Tibial artery (tissue), 4 donors: ENCODE measurements around the gene TEX2.

Experiments
- DNase-seq, 2 donors: peaks; one replicate each; pipeline ENCODE4 v3.0.0-alpha.2; 2019
- H3K27ac ChIP-seq, 2 donors: fragments of 200-600 bp; sonication (generic) in 1 of 2; 1 replicate in 1 of 2; 2 replicates in 1 of 2; pipeline ENCODE4 v1.5.1; 2018 to 2019; ENCODE audit warnings: mild to moderate bottlenecking in 1 of 2
- H3K27me3 ChIP-seq, 2 donors: fragments of 200-600 bp; sonication (generic) in 1 of 2; one replicate each; pipeline versions ENCODE4 v1.5.1 to v1.6.0; 2016 to 2019
- H3K36me3 ChIP-seq, 3 donors: fragments of 200-600 bp; sonication (generic) in 2 of 3; one replicate each; pipeline ENCODE4 v1.5.1; 2016 to 2019; ENCODE audit warnings: mild to moderate bottlenecking in 2 of 3
- H3K4me1 ChIP-seq, 4 donors: fragments of 200-600 bp; sonication (generic) in 2 of 4; 1 replicate in 3 of 4; 2 replicates in 1 of 4; pipeline ENCODE4 v1.5.1; 2016 to 2019
- H3K4me3 ChIP-seq, 2 donors: fragments of 200-600 bp; sonication (generic) in 1 of 2; 1 replicate in 1 of 2; 2 replicates in 1 of 2; pipeline ENCODE4 v1.5.1; 2018 to 2019; ENCODE audit warnings: mild to moderate bottlenecking in 2 of 2
- H3K9me3 ChIP-seq, 3 donors: fragments of 200-600 bp; sonication (generic) in 1 of 3; one replicate each; pipeline ENCODE4 v1.5.1; 2016 to 2019
- intact Hi-C: fragments of 100-400 bp; cut with DNase I; formaldehyde crosslinking; loops from one replicate; pipeline ENCODE4 v1.15.0; 2023; ENCODE audit warnings: low total_unique reads
- TF ChIP-seq, protein P1 (sequence below), 2 experiments: fragments of 200-600 bp in 1 of 2; fragments of 450-650 bp in 1 of 2; IDR thresholded peaks; one replicate each; pipeline ENCODE4 v1.5.1; 2017 to 2019; ENCODE audit warnings: antibody characterized with exemption in 2 of 2, mild to moderate bottlenecking in 1 of 2, moderate library complexity in 1 of 2

The TEX2 gene

DNA sequence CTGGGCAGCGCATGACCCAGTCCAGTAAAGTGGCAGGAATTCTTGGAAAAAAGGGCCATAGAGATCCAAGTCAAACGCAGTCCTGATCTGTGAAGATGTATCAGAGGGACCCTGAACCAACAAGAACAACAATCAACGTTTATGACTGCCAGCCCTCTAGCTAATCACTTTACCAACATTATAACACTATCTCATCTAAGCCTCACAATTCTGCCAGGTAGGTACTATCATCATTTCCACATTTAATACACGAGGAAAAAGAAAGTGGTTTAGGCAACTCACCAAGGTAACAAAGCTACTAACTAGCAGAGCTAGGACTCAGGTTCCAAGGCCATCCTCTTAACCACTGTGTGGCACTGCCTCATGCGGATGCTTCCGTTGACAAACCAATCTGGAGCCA, 28.1 kb downstream of the TEX2 start:
- TF ChIP-seq, protein P1, sequence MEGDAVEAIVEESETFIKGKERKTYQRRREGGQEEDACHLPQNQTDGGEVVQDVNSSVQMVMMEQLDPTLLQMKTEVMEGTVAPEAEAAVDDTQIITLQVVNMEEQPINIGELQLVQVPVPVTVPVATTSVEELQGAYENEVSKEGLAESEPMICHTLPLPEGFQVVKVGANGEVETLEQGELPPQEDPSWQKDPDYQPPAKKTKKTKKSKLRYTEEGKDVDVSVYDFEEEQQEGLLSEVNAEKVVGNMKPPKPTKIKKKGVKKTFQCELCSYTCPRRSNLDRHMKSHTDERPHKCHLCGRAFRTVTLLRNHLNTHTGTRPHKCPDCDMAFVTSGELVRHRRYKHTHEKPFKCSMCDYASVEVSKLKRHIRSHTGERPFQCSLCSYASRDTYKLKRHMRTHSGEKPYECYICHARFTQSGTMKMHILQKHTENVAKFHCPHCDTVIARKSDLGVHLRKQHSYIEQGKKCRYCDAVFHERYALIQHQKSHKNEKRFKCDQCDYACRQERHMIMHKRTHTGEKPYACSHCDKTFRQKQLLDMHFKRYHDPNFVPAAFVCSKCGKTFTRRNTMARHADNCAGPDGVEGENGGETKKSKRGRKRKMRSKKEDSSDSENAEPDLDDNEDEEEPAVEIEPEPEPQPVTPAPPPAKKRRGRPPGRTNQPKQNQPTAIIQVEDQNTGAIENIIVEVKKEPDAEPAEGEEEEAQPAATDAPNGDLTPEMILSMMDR (IDR thresholded peaks at IDR 0.05): no peak
- Histone ChIP-seq H3K4me1 (peaks cover 0 to 28% (median 19%) of the 10 kb centered on the region in 4 donors), H3K4me3 (no peak overlapping the region), H3K27ac (no peak overlapping the region), H3K9me3 (no peaks in the 10 kb centered on the region), H3K36me3 (no peaks in the 10 kb centered on the region), H3K27me3 (no peaks in the 10 kb centered on the region)
- intact Hi-C loops: no loop called here
- DNase-seq: no peak

DNA sequence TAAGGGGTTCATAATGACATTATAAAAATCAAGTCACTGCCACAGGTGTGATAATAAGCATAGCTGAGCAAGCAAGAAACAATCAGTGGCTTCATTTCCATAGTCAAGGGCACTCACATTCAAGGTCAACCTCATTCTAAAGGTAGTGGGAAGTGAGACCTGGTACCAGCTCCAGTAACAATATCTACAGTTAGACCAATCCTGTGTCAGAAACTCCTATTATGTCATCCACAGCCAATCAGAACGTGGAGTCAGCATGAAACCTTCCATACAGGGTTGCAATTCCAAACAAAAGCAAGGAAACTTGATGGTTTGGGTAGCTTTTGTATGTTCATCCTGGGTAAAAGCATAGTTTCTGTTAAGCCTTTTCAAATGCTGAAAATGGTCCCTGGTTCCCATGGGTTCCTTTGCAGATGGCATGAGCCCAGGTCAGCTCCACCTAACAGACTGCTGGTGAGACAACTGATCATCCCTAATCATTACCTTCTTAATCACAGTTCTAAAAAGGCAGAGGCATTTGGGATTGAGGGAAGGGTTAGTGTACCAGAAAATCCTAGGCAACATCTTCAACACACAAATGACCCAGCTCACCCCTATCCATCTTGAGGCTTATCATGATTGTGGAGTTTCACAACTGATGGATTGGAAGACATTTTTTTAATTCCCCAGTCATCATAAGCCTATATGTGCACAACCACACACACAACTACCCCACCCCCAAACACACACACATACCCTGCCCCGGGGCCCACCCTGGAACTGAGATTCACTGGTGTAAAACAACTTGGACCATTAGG, 30.4 kb downstream of the TEX2 start:
- H3K4me1 ChIP-seq: peaks cover 0 to 25% (median 21%) of the 10 kb centered on the region in 4 donors
- H3K36me3 ChIP-seq: no peaks in the 10 kb centered on the region
- no peak overlapping the region for H3K27ac ChIP-seq
- no peak overlapping the region for H3K4me3 ChIP-seq
- intact Hi-C loops: no loop called here
- no peaks in the 10 kb centered on the region for H3K9me3 ChIP-seq
- DNase-seq: no peak
- TF ChIP-seq, protein P1 (IDR thresholded peaks at IDR 0.05): no peak
- H3K27me3 ChIP-seq: no peaks in the 10 kb centered on the region

DNA sequence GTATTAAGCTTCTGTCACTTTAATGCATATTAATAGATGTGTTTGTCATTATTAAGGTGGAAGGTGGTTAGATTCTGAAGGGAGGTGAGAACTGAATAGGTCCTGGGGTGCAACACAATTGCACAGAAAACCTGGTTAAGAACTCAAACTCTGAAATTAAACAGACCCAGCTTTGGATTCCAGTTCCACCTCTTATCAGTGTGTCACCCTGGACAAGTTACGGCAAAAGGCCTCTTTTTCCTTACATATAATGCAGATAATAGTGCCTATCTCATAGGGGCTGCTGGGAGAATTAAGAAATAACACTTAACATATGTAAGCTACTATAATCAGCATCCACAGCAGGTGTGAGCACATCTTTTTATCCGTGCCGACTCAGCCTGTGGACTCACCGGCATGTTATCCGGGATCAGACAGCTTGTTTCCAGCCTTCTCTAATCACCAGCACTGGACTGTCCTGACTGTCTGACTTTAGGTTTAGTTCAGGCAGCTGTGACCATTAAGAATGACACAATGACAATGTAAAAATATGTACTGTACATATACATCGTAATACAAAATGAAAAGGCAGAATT, 31.4 kb downstream of the TEX2 start:
- no peak for DNase-seq
- H3K9me3 ChIP-seq: no peaks in the 10 kb centered on the region
- H3K27me3 ChIP-seq: no peaks in the 10 kb centered on the region
- TF ChIP-seq, protein P1 (IDR thresholded peaks at IDR 0.05): no peak
- peaks cover 0 to 25% (median 18%) of the 10 kb centered on the region in 4 donors for H3K4me1 ChIP-seq
- H3K4me3 ChIP-seq: no peak overlapping the region
- intact Hi-C loops: no loop called here
- H3K36me3 ChIP-seq: no peaks in the 10 kb centered on the region
- peak overlapping the region; percentile 71 to 79 for H3K27ac ChIP-seq

DNA sequence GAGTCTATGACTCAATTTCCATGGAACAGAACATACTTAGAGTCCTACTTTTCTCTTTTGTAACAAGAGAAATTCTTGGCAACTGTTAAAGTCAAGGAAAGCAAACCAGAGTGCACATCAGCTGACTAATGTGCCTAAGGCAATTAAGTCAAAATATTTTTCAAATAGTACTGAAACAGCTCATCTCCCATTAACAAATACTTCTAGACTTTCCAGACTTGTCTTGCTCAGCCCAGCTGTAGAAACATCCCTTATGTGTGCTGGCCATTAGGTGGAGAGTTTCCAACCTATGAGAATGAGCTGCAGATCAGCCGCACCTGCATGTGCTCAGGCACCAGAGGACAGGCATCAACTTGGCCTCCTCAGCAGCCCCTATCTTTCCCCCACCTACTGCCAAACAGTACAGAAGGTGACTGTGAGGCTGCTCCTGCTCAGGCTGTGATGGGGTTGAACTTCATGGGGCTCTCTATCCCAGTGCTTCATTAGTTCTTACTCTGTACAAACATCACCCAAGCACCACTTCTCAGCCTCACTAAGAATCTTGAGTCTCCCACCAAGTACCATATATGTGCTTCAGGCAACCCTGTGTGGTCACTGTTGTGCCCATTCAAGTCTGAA, 32.2 kb downstream of the TEX2 start:
- Histone ChIP-seq H3K27me3 (no peaks in the 10 kb centered on the region), H3K4me1 (peaks cover 0 to 29% (median 18%) of the 10 kb centered on the region in 4 donors), H3K36me3 (no peaks in the 10 kb centered on the region), H3K27ac (peak overlapping the region; percentile 71 to 79), H3K9me3 (no peaks in the 10 kb centered on the region), H3K4me3 (no peak overlapping the region)
- DNase-seq: no peak
- intact Hi-C loops: no loop called here
- TF ChIP-seq, protein P1 (IDR thresholded peaks at IDR 0.05): no peak

DNA sequence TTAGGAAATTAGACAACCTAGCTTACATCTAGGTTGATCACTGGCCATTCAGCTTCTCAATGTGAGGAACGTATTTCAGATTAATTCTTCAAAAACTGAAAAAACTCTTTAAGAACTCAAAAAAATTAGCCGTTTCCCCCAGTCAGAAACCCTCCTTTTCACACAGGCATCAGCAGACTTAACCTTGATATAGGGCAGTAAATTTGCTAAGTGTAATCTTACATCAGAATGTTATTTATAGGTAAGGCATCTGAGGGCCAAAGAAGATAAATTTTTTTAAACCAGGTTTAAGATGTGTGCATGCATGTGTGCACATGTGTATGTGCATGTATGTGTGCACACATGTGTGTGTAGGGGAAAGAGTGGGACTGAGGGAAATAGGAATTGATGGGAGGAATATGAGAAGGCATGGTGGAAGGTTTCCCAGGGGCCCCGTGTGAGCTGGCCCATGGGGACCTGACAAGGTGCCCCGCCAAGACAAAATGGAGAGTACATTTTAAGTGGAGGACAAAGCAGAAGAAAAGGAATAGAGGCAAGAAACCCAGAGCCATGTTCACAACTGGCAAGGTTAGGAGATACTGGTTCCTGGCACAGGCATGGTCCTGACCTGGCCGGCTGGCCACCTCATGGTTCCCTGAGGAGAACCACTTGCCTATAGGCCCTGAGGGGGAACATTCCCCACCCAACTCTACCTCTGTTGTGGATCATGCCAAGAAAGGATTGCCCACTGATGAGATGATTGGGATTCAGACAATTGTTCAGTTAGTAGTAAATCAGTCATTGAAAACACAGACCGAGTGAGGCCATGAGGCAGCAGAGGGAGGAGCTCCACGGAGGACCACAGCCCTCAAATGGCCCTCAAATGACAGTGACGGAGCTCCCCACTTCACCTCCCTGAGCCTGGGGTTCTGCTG, 33.0 kb downstream of the TEX2 start:
- no peak overlapping the region for H3K4me3 ChIP-seq
- intact Hi-C loops: no loop called here
- H3K36me3 ChIP-seq: no peaks in the 10 kb centered on the region
- H3K27me3 ChIP-seq: no peaks in the 10 kb centered on the region
- H3K9me3 ChIP-seq: no peaks in the 10 kb centered on the region
- DNase-seq: no peak
- peaks cover 0 to 35% (median 18%) of the 10 kb centered on the region in 4 donors for H3K4me1 ChIP-seq
- TF ChIP-seq, protein P1 (IDR thresholded peaks at IDR 0.05): no peak
- H3K27ac ChIP-seq: peak overlapping the region; percentile 71 to 79
